ENCODE results near the gene TCEA2. TPM values are rescaled to one million over a fixed set of nuclear protein-coding genes. Genes with fewer than 3 reads are reported as not detected.
A peak's percentile ranks its signal among the peaks of the same experiment; 100 is the strongest.

TCEA2 gene
- polyA plus RNA-seq, 3 donors = 15.7 to 24.3 (median 16.0) TPM

DNA sequence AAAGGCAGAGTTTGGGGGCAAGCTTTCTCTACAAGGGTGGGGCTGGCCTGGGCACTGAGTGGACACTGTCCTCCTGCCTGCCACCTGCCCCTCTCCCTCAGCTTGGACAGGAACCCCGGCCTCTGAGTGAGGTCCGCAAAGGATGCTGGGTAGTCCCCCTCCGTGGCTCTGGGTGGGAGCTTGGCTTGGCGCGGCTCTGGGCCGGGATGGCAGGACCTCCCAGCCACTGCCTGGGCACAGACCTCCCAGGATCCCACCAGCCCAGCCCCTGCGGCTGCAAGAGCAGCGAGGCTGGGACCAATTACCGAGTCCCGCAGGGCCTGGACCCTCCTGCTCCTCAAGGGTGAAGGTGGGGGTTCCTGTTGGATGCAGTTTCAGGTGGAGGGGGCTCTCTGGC, 10.7 kb upstream of the TCEA2 start:
- no peaks in the 10 kb centered on the region for H3K79me2 ChIP-seq (ENCODE audit: insufficient read depth, low read length)
- TF ChIP-seq, protein P1, sequence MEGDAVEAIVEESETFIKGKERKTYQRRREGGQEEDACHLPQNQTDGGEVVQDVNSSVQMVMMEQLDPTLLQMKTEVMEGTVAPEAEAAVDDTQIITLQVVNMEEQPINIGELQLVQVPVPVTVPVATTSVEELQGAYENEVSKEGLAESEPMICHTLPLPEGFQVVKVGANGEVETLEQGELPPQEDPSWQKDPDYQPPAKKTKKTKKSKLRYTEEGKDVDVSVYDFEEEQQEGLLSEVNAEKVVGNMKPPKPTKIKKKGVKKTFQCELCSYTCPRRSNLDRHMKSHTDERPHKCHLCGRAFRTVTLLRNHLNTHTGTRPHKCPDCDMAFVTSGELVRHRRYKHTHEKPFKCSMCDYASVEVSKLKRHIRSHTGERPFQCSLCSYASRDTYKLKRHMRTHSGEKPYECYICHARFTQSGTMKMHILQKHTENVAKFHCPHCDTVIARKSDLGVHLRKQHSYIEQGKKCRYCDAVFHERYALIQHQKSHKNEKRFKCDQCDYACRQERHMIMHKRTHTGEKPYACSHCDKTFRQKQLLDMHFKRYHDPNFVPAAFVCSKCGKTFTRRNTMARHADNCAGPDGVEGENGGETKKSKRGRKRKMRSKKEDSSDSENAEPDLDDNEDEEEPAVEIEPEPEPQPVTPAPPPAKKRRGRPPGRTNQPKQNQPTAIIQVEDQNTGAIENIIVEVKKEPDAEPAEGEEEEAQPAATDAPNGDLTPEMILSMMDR (IDR thresholded peaks at IDR 0.05) = no peak
- H3K27ac Mint-ChIP-seq = no peak overlapping the region
- no peak overlapping the region for H3K4me3 Mint-ChIP-seq
- no peak overlapping the region for H2AFZ ChIP-seq (ENCODE audit: insufficient read depth, low read depth, low read length, poor library complexity, severe bottlenecking)
- DNase-seq = no peak
- peaks cover 0 to 5% (median 0%) of the 10 kb centered on the region in 7 donors for H3K9me3 Mint-ChIP-seq
- H3K4me3 ChIP-seq (replicated peaks in 1 of 3; ENCODE audit: low read depth in 2 of 3, low read length in 3 of 3) = no peak overlapping the region
- 94% methylated on average over 6 of the region's 10 CpGs for WGBS (ENCODE audit: insufficient coverage)
- no peaks in the 10 kb centered on the region for H4K20me1 ChIP-seq (ENCODE audit: insufficient read depth, low read length)
- no peak overlapping the region for H3K27ac ChIP-seq (ENCODE audit: low read depth in 1 of 2, low read length in 2 of 2)
- H3K9ac ChIP-seq (ENCODE audit: insufficient read depth, low read length, poor library complexity, severe bottlenecking) = no peak overlapping the region
- H3K9me3 ChIP-seq (replicated peaks in 1 of 2; ENCODE audit: control insufficient read depth in 1 of 2, insufficient read depth in 1 of 2, low read length in 2 of 2) = peaks cover 0 to 14% of the 10 kb centered on the region in 2 donors
- peaks cover 56 to 85% (median 56%) of the 10 kb centered on the region in 3 donors for H3K27me3 Mint-ChIP-seq (ENCODE audit: low read depth in 3 of 3)
- H3K27me3 ChIP-seq (ENCODE audit: control insufficient read depth in 2 of 2, insufficient read depth in 2 of 2, low read length in 2 of 2) = peaks cover 13 to 62% of the 10 kb centered on the region in 2 donors
- peaks cover 0 to 3% of the 10 kb centered on the region in 2 donors for H3K36me3 Mint-ChIP-seq
- H3K4me2 ChIP-seq (replicated peaks; ENCODE audit: extremely low read depth, low read length, poor library complexity, severe bottlenecking) = no peak overlapping the region
- H3K4me1 ChIP-seq (ENCODE audit: control insufficient read depth in 1 of 2, insufficient read depth in 2 of 2, low read length in 2 of 2) = peaks cover 10 to 15% of the 10 kb centered on the region in 2 donors
- peaks cover 16% of the 10 kb centered on the region for H3K4me1 Mint-ChIP-seq
- intact Hi-C loops (cut with micrococcal nuclease) = no loop called here
- no peaks in the 10 kb centered on the region for H3K36me3 ChIP-seq (replicated peaks in 1 of 2; ENCODE audit: control insufficient read depth in 1 of 2, insufficient read depth in 2 of 2, low read length in 2 of 2)

DNA sequence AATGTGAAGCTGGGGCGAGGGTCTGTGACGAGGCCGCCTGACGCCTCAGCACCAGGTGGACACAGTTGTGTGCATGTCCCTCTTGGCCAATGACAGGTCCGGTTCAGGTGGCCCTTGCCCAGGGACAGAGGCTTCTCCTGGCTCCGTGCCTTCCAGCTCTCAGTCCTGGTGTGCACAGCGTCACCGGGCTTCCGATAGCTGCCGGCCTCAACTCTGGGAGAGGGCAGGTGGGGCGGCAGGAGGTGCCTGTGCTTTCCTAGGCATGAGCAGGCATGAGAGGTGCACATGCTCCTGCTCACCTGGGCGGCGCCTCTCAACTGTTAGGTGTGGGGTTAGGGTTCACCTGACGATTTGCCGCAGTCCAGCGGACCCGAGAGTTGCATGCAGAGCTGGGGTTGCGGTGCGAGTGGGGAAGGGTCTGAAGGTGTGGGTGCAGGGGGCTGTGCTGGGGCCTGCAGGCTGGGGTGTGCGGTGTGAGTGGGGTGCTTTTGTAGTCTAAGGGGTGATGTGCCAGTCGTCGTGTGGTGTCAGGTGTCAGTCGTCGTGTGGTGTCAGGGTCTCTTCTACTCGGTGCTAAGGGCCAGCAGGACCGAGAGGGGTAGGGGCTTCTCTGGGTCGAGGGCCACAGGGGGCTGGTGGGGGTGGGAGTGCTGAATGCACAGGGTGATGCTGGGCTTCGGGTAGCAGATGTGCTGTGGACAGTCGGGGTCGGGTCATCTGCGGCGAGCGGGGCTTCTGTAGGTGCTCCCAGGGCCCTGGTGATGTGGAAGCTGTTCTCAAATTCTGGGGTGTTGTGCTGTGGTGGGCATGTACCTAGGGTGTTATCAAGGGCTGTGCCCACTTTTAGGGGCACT, 9.8 kb upstream of the TCEA2 start:
- Histone ChIP-seq H3K36me3 (replicated peaks in 1 of 2; ENCODE audit: control insufficient read depth in 1 of 2, insufficient read depth in 2 of 2, low read length in 2 of 2) (no peaks in the 10 kb centered on the region), H3K27ac (ENCODE audit: low read depth in 1 of 2, low read length in 2 of 2) (no peak overlapping the region), H3K27me3 (ENCODE audit: control insufficient read depth in 2 of 2, insufficient read depth in 2 of 2, low read length in 2 of 2) (peaks cover 10 to 55% of the 10 kb centered on the region in 2 donors), H3K9me3 (replicated peaks in 1 of 2; ENCODE audit: control insufficient read depth in 1 of 2, insufficient read depth in 1 of 2, low read length in 2 of 2) (peaks cover 0 to 10% of the 10 kb centered on the region in 2 donors), H2AFZ (ENCODE audit: insufficient read depth, low read depth, low read length, poor library complexity, severe bottlenecking) (no peak overlapping the region), H3K4me3 (replicated peaks in 1 of 3; ENCODE audit: low read depth in 2 of 3, low read length in 3 of 3) (no peak overlapping the region), H3K79me2 (ENCODE audit: insufficient read depth, low read length) (no peaks in the 10 kb centered on the region), H4K20me1 (ENCODE audit: insufficient read depth, low read length) (no peaks in the 10 kb centered on the region), H3K4me1 (ENCODE audit: control insufficient read depth in 1 of 2, insufficient read depth in 2 of 2, low read length in 2 of 2) (peaks cover 14 to 16% of the 10 kb centered on the region in 2 donors), H3K9ac (ENCODE audit: insufficient read depth, low read length, poor library complexity, severe bottlenecking) (no peak overlapping the region), H3K4me2 (replicated peaks; ENCODE audit: extremely low read depth, low read length, poor library complexity, severe bottlenecking) (no peak overlapping the region)
- Mint-ChIP-seq H3K4me3 (peak overlapping the region in 1 of 2 donors; percentile 2), H3K9me3 (peaks cover 0 to 5% (median 0%) of the 10 kb centered on the region in 7 donors), H3K4me1 (peaks cover 21% of the 10 kb centered on the region), H3K36me3 (peaks cover 0 to 3% of the 10 kb centered on the region in 2 donors), H3K27me3 (ENCODE audit: low read depth in 3 of 3) (peaks cover 49 to 84% (median 51%) of the 10 kb centered on the region in 3 donors), H3K27ac (peak overlapping the region in 3 of 7 donors; percentile 8 to 81 (median 31))
- 88% methylated on average over 32 of the region's 33 CpGs for WGBS (ENCODE audit: insufficient coverage)
- intact Hi-C loops (cut with micrococcal nuclease) = no loop called here
- TF ChIP-seq, protein P1 (IDR thresholded peaks at IDR 0.05) = no peak
- DNase-seq = no peak

All from CD14-positive monocyte (primary cell).